HL-60 (cell line): ENCODE results near the gene ACOX3.

ENCODE experiments used
- DNase-seq, 2 experiments: peaks; one replicate each; pipeline ENCODE4 v3.0.0-alpha.2; 2010 to 2020; ENCODE audit warnings: low read depth in 1 of 2, low spot score in 1 of 2
- H3K27ac ChIP-seq: fragments of 250-450 bp; sonication (Bioruptor Pico); replicated peaks from 2 replicates; pipeline ENCODE4 v1.5.1; 2020; ENCODE audit warnings: mild to moderate bottlenecking, moderate library complexity
- H3K27me3 ChIP-seq: fragments of 250-450 bp; sonication (Bioruptor Pico); 2 replicates; pipeline ENCODE4 v1.5.1; 2021; ENCODE audit warnings: mild to moderate bottlenecking, moderate library complexity; ENCODE audit not compliant: insufficient read depth, poor library complexity, severe bottlenecking
- H3K4me3 ChIP-seq: replicated peaks from 2 replicates; pipeline ENCODE4 v1.5.1; 2011; ENCODE audit warnings: mild to moderate bottlenecking, control low read depth, low read length; ENCODE audit not compliant: insufficient read depth
- GABPA ChIP-seq: IDR thresholded peaks from 2 replicates; pipeline ENCODE4 v1.6.1; 2012; ENCODE audit warnings: low read depth
- POLR2AphosphoS5 ChIP-seq: IDR thresholded peaks from 2 replicates; pipeline ENCODE4 v1.6.1; 2012; ENCODE audit warnings: low read depth
- SPI1 ChIP-seq: IDR thresholded peaks from 2 replicates; pipeline ENCODE4 v1.6.1; 2012; ENCODE audit warnings: low read depth, mild to moderate bottlenecking, borderline replicate concordance
- TF ChIP-seq, protein P1 (sequence below): IDR thresholded peaks from 2 replicates; pipeline ENCODE4 v1.6.1; 2012; ENCODE audit warnings: low read depth; ENCODE audit not compliant: insufficient replicate concordance
- TF ChIP-seq, protein P2 (sequence below): IDR thresholded peaks from one replicate; pipeline ENCODE4 v1.5.1; 2011; ENCODE audit warnings: low read length, control low read depth, inconsistent platforms; ENCODE audit not compliant: insufficient read depth

The ACOX3 gene

DNA sequence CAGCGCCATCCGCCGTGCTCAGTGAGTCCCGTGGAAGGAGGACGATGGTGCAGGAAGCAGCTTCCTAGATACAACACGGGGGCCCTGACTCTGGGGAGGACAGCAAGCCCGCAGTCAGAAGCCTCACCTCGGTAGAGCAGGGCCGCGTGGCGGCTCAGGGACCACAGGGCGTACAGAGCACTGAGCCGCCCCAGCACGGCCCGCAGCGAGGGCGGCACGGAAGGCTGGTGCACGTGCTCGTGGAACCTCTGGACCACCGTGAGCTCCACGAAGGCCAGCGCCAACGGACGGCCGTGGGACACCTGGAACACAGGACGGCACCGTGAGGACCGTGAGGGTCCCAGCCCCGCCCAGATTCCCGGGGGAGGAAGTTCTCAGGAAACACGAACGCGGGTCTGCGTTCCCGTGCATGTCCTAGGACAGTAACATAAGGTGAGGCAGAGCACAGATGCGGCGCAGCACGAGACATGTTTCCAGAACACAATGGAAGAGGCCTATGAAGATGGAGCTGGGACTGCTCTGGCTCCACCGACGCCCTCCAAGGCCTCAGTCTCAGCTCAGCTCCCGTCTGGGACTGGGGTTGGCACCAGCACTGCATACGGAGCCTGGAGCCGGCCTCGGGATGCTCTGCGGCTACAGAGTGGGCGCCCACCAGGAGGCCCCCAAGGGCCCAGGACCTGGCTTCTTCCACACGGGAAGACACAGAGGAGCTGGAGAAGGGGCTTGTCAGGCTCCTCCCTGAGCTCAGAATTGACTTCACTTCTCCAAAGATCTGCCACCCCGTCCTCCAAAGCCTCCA is 65.5 kb downstream of the ACOX3 start:
- DNase-seq, result no peak
- TF ChIP-seq GABPA, result no peak
- TF ChIP-seq SPI1, result no peak
- TF ChIP-seq, protein P1, sequence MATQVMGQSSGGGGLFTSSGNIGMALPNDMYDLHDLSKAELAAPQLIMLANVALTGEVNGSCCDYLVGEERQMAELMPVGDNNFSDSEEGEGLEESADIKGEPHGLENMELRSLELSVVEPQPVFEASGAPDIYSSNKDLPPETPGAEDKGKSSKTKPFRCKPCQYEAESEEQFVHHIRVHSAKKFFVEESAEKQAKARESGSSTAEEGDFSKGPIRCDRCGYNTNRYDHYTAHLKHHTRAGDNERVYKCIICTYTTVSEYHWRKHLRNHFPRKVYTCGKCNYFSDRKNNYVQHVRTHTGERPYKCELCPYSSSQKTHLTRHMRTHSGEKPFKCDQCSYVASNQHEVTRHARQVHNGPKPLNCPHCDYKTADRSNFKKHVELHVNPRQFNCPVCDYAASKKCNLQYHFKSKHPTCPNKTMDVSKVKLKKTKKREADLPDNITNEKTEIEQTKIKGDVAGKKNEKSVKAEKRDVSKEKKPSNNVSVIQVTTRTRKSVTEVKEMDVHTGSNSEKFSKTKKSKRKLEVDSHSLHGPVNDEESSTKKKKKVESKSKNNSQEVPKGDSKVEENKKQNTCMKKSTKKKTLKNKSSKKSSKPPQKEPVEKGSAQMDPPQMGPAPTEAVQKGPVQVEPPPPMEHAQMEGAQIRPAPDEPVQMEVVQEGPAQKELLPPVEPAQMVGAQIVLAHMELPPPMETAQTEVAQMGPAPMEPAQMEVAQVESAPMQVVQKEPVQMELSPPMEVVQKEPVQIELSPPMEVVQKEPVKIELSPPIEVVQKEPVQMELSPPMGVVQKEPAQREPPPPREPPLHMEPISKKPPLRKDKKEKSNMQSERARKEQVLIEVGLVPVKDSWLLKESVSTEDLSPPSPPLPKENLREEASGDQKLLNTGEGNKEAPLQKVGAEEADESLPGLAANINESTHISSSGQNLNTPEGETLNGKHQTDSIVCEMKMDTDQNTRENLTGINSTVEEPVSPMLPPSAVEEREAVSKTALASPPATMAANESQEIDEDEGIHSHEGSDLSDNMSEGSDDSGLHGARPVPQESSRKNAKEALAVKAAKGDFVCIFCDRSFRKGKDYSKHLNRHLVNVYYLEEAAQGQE, result no peak
- TF ChIP-seq, protein P2, sequence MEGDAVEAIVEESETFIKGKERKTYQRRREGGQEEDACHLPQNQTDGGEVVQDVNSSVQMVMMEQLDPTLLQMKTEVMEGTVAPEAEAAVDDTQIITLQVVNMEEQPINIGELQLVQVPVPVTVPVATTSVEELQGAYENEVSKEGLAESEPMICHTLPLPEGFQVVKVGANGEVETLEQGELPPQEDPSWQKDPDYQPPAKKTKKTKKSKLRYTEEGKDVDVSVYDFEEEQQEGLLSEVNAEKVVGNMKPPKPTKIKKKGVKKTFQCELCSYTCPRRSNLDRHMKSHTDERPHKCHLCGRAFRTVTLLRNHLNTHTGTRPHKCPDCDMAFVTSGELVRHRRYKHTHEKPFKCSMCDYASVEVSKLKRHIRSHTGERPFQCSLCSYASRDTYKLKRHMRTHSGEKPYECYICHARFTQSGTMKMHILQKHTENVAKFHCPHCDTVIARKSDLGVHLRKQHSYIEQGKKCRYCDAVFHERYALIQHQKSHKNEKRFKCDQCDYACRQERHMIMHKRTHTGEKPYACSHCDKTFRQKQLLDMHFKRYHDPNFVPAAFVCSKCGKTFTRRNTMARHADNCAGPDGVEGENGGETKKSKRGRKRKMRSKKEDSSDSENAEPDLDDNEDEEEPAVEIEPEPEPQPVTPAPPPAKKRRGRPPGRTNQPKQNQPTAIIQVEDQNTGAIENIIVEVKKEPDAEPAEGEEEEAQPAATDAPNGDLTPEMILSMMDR, result no peak
- H3K4me3 ChIP-seq, result no peak overlapping the region
- H3K27ac ChIP-seq, result no peak overlapping the region
- no peaks in the 10 kb centered on the region for H3K27me3 ChIP-seq

DNA sequence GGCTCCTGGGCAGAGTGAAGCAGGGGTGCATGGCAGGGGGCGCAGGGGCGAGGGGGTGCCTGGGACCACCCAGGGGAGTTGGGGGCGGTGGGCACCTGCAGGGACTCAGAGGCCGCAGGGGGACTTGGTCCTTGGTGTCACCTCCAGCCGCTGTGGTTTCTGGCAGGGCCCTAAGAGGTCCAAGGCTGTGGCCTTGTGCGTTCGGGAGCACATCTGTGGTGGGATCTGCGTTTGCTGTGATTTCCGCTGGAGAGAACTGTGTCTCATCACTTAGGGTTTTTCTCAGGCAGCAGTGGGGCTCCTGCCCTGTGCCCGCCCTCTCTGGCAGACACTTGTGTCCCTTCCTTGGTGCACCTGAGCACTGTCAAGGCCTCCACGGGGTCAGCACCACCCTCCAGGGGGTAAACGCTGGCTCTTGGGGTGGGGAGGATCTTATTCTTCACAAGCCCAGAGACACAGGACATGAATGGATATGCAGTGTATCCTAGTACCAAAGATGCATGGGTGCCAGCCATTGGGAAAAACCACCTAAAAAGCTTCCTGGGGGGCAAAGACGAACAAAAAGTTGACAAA is 66.5 kb downstream of the ACOX3 start:
- TF ChIP-seq SPI1 (no peak), GABPA (no peak), POLR2AphosphoS5 (no peak)
- TF ChIP-seq, protein P1, result no peak
- TF ChIP-seq, protein P2, result no peak
- Histone ChIP-seq H3K27me3 (no peaks in the 10 kb centered on the region), H3K4me3 (no peak overlapping the region), H3K27ac (no peak overlapping the region)
- no peak for DNase-seq

DNA sequence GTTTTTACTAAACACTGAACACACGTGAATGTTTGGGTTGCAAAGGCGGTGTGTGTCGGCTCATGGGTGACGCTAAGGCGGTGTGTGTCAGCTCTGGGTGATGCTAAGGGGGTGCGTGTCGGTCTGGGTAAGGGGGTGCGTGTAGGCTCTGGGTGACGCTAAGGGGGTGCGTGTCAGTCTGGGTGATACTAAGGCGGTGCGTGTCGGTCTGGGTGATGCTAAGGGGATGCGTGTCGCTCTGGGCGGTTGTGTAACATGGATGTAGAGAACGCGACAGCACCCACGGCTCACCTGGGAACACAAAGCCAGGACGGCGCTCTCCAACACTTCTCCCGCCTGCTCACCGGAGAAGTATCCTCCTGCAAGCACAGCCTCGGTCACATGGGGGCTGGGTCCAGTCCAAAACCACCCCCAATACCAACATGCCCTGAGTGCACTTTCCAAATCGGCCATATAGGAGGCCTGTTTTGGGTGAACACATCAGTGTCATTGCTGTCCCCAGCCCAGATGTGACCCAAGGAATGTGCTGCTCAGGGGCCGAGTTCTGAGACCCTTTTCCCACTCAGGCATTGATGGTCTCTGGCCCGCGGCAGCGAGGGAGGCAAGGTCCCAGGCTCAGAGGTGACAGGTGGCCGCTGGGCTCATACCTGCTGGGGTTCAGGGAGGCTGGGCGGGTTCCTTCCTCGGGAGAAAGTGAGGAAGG is 67.1 kb downstream of the ACOX3 start:
- no peak overlapping the region for H3K27ac ChIP-seq
- no peaks in the 10 kb centered on the region for H3K27me3 ChIP-seq
- H3K4me3 ChIP-seq, result no peak overlapping the region
- TF ChIP-seq, protein P2, result no peak
- TF ChIP-seq GABPA, result no peak
- TF ChIP-seq POLR2AphosphoS5, result no peak
- TF ChIP-seq, protein P1, result no peak
- TF ChIP-seq SPI1, result no peak
- no peak for DNase-seq
